Gastrocnemius medialis (tissue), 4 donors: Measurements from ENCODE around the gene EFCAB10. TPM values are rescaled to one million over a fixed set of nuclear protein-coding genes. Genes with fewer than 3 reads are reported as not detected.

Experiments
- ATAC-seq, 2 donors: fragments of 150-250 bp; one replicate each; pipeline ENCODE4 v1.9.1; 2016
- DNase-seq, 2 donors: peaks; one replicate each; pipeline ENCODE4 v3.0.0-alpha.2; 2019
- H3K27ac ChIP-seq, 4 donors: fragments of 200-600 bp; sonication (generic); 1 replicate in 1 of 4; 2 replicates in 3 of 4; pipeline ENCODE4 v1.5.1; 2016 to 2018; ENCODE audit warnings: mild to moderate bottlenecking in 2 of 4, moderate library complexity in 1 of 4
- H3K27me3 ChIP-seq, 3 donors: fragments of 200-600 bp; sonication (generic) in 2 of 3; 1 replicate in 1 of 3; 2 replicates in 2 of 3; pipeline versions ENCODE4 v1.5.1 to v1.6.0; 2016 to 2019; ENCODE audit warnings: mild to moderate bottlenecking in 1 of 3, moderate library complexity in 1 of 3
- H3K36me3 ChIP-seq, 2 donors: fragments of 200-600 bp; sonication (generic) in 1 of 2; one replicate each; pipeline ENCODE4 v1.5.1; 2017 to 2018
- H3K4me1 ChIP-seq, 2 donors: fragments of 200-600 bp; sonication (generic) in 1 of 2; one replicate each; pipeline ENCODE4 v1.5.1; 2016 to 2017; ENCODE audit warnings: mild to moderate bottlenecking in 2 of 2
- H3K4me3 ChIP-seq, 4 donors: fragments of 200-600 bp; sonication (generic) in 3 of 4; 1 replicate in 1 of 4; 2 replicates in 3 of 4; pipeline ENCODE4 v1.5.1; 2016 to 2019; ENCODE audit warnings: mild to moderate bottlenecking in 2 of 4
- H3K9me3 ChIP-seq, 3 donors: fragments of 200-600 bp; sonication (generic) in 2 of 3; 1 replicate in 1 of 3; 2 replicates in 2 of 3; pipeline ENCODE4 v1.5.1; 2016 to 2019
- CTCF ChIP-seq, 5 experiments: fragments of 450-650 bp in 3 of 5; fragments of 200-600 bp in 2 of 5; sonication (generic) in 2 of 5; IDR thresholded peaks in 4 of 5; conservative IDR thresholded peaks in 1 of 5; 1 replicate in 4 of 5; 2 replicates in 1 of 5; pipeline ENCODE4 v1.5.1; 2016 to 2019; ENCODE audit warnings: antibody characterized with exemption in 5 of 5, mild to moderate bottlenecking in 3 of 5, moderate library complexity in 3 of 5
- POLR2A ChIP-seq, 2 donors: fragments of 450-650 bp; IDR thresholded peaks; one replicate each; pipeline ENCODE4 v1.6.1; 2017; ENCODE audit warnings: antibody characterized with exemption in 2 of 2, mild to moderate bottlenecking in 2 of 2, moderate library complexity in 2 of 2
- in situ Hi-C, 4 donors: fragments of 200-750 bp; cut with MboI; loops; one replicate each; pipeline versions ENCODE4 v1.15.0 to v1.8.0; 2017; ENCODE audit warnings: low sequenced_read_pairs in 4 of 4
- intact Hi-C: fragments of 100-400 bp; cut with DNase I; formaldehyde crosslinking; loops from one replicate; pipeline ENCODE4 v1.15.1; 2023; ENCODE audit warnings: low total_unique reads
- total RNA-seq, 4 donors: library from RNA; depleted of rRNA; stranded (reverse); fragments of >200 nt; gene quantifications; one replicate each; pipeline versions ENCODE4 v1.1.0 to v1.2.3, GENCODE V29; 2016

Gene EFCAB10
- total RNA-seq, 4 donors from 2014 or later = not detected

DNA sequence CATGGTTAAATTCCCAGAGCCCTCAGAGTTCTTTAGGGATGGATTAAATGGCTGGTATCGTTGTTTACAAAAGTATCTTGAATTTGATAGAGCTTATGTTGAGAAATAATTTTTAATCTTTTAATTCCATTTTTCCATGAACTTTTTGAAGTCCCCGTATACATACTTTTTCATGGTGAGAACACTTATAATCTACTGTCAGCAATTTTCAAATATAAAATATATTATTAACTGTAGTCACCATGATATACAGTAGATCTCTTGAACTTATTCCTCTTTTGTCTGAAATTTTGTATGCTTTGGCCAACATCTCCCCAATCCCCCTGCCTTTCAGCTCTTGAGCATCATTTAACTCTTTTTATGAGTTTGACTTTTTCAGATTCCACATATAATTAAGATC lies 9.4 kb downstream of the EFCAB10 start:
- ATAC-seq = no peak
- no peak for DNase-seq
- H3K4me1 ChIP-seq = no peaks in the 10 kb centered on the region
- TF ChIP-seq POLR2A (IDR thresholded peaks at IDR 0.05) (no peak), CTCF (IDR thresholded peaks at IDR 0.05 in 4 of 5, conservative IDR thresholded peaks at IDR 0.05 in 1 of 5) (no peak)
- intact Hi-C loops (no loop called here), in situ Hi-C loops (no loop called here)
- H3K36me3 ChIP-seq = peaks cover 0 to 16% of the 10 kb centered on the region in 2 donors
- H3K4me3 ChIP-seq = no peak overlapping the region
- H3K27me3 ChIP-seq = no peaks in the 10 kb centered on the region
- H3K9me3 ChIP-seq = no peaks in the 10 kb centered on the region
- peak overlapping the region in 1 of 4 donors; percentile 37 for H3K27ac ChIP-seq

- Histone ChIP-seq H3K27ac (no peak overlapping the region), H3K36me3 (peaks cover 3 to 51% of the 10 kb centered on the region in 2 donors)
- DNase-seq = no peak
Measured at GRCh38 chr7:105567821-105568220, 13.5 kb downstream of the EFCAB10 start.

DNA sequence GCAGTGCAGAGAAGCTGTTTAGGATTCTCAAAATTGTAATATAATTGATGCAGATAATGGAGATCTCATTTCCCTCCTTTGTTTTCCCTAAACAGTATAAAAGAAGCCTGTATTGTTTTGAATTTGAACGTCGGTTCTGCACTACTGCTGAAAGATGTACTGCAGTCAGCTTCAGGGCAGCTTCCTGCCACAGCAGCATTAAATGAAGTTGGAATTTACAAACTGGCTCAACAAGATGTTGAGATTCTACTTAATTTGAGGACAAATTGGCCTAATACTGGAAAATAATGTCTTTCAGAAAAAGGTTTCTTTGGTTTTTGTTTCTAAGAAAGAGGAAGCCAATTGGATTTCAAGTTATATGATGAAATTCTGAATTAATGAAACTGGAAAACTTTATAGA lies 14.3 kb downstream of the EFCAB10 start:
- H3K9me3 ChIP-seq = no peaks in the 10 kb centered on the region
- no peak overlapping the region for H3K4me3 ChIP-seq
- H3K36me3 ChIP-seq = peaks cover 3 to 51% of the 10 kb centered on the region in 2 donors
- DNase-seq (no peak), ATAC-seq (no peak)
- TF ChIP-seq CTCF (IDR thresholded peaks at IDR 0.05 in 4 of 5, conservative IDR thresholded peaks at IDR 0.05 in 1 of 5) (no peak), POLR2A (IDR thresholded peaks at IDR 0.05) (no peak)
- intact Hi-C loops (no loop called here), in situ Hi-C loops (no loop called here)
- H3K27ac ChIP-seq = no peak overlapping the region
- no peaks in the 10 kb centered on the region for H3K27me3 ChIP-seq
- H3K4me1 ChIP-seq = no peaks in the 10 kb centered on the region

More at GRCh38 chr7:105567821-105568220, 13.5 kb downstream of the EFCAB10 start:
- TF ChIP-seq CTCF (IDR thresholded peaks at IDR 0.05 in 4 of 5, conservative IDR thresholded peaks at IDR 0.05 in 1 of 5) = no peak
- TF ChIP-seq POLR2A (IDR thresholded peaks at IDR 0.05) = no peak
- no peak for ATAC-seq
- Histone ChIP-seq H3K4me3 (no peak overlapping the region), H3K4me1 (no peaks in the 10 kb centered on the region), H3K27me3 (no peaks in the 10 kb centered on the region), H3K9me3 (no peaks in the 10 kb centered on the region)
- in situ Hi-C loops = no loop called here
- intact Hi-C loops = no loop called here

DNA sequence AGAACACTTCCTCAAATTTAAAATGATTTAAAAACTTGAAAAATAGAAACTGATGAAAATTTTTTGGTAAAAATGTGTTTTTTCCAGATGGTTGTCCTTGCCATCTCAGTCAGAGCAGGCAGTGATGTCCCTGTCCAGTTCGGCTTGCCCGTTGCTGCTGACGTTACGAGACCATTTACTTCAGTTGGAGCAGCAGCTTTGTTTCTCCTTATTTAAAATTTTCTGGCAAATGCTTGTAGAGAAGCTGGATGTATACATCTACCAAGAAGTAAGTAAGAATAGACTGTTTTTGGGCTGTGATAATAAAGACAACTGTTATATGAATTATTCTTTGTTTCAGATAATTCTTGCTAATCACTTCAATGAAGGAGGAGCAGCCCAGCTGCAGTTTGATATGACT lies 16.1 kb downstream of the EFCAB10 start:
- no peak overlapping the region for H3K4me3 ChIP-seq
- no peak for ATAC-seq
- no peaks in the 10 kb centered on the region for H3K27me3 ChIP-seq
- H3K27ac ChIP-seq = no peak overlapping the region
- H3K36me3 ChIP-seq = peaks cover 3 to 63% of the 10 kb centered on the region in 2 donors
- TF ChIP-seq POLR2A (IDR thresholded peaks at IDR 0.05) (no peak), CTCF (IDR thresholded peaks at IDR 0.05 in 4 of 5, conservative IDR thresholded peaks at IDR 0.05 in 1 of 5) (no peak)
- intact Hi-C loops (no loop called here), in situ Hi-C loops (no loop called here)
- no peaks in the 10 kb centered on the region for H3K4me1 ChIP-seq
- H3K9me3 ChIP-seq = no peaks in the 10 kb centered on the region
- DNase-seq = no peak

DNA sequence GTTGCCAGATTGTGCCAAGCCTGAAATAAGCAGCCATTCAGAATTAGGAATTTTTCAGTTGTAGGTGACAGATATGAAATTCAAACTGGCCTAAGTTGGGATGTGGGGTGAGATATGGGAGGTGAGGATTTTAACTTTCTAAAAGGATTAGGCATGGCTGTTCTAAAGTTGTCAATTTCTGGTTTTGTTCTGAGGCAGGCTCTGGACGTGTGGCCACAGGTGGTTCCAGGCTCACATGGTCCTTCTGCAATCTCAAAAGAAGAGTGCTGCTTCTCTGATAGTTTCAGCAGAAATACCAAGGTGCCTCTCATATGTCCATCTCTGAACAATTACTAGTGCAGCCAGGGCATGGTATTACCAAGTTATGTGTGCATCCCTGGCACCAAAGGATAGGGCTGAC lies 21.4 kb downstream of the EFCAB10 start:
- in situ Hi-C loops = no loop called here
- DNase-seq = no peak
- no peaks in the 10 kb centered on the region for H3K4me1 ChIP-seq
- TF ChIP-seq POLR2A (IDR thresholded peaks at IDR 0.05) (no peak), CTCF (IDR thresholded peaks at IDR 0.05 in 4 of 5, conservative IDR thresholded peaks at IDR 0.05 in 1 of 5) (no peak)
- H3K9me3 ChIP-seq = no peaks in the 10 kb centered on the region
- H3K4me3 ChIP-seq = no peak overlapping the region
- peaks cover 0 to 64% of the 10 kb centered on the region in 2 donors for H3K36me3 ChIP-seq
- no peak for ATAC-seq
- intact Hi-C loops = no loop called here
- H3K27me3 ChIP-seq = no peaks in the 10 kb centered on the region
- H3K27ac ChIP-seq = no peak overlapping the region
